Activated T-cell treated with anti-CD3 and anti-CD28 coated beads, Interleukin-2, amount 50 U/mL, for 72 hours (primary cell): ENCODE measurements around the gene OR2J2. TPM values are rescaled to one million over a fixed set of nuclear protein-coding genes. Genes with fewer than 3 reads are reported as not detected.
"Not testable (repeated sequence)": the region's sequence is repeated elsewhere in the genome, so short reads cannot be mapped to it uniquely, and the experiment has no call there.

Experiments used
- ATAC-seq, 2 donors: fragments of 150-1000 bp; cut with Tn5 transposase; replicated peaks in 1 of 2; 2 replicates each; pipeline ENCODE4 v1.10.0; 2021; ENCODE audit warnings: moderate library complexity in 2 of 2, mild to moderate bottlenecking in 1 of 2
- DNase-seq, 2 donors: peaks; one replicate each; pipeline ENCODE4 v3.0.0; 2021 to 2022; ENCODE audit warnings: mixed read lengths in 1 of 2
- H3K27ac Mint-ChIP-seq: one replicate; pipeline ENCODE4 v1.8.0; 2022; ENCODE audit warnings: mild to moderate bottlenecking, moderate library complexity, mixed read lengths
- H3K27me3 Mint-ChIP-seq: one replicate; pipeline ENCODE4 v1.8.0; 2022; ENCODE audit warnings: low read depth, mixed read lengths
- H3K36me3 Mint-ChIP-seq, 2 donors: one replicate each; pipeline ENCODE4 v1.8.0; 2022; ENCODE audit warnings: mixed read lengths in 2 of 2, mild to moderate bottlenecking in 1 of 2; ENCODE audit not compliant: insufficient read depth in 2 of 2
- H3K4me1 Mint-ChIP-seq: one replicate; pipeline ENCODE4 v1.8.0; 2022; ENCODE audit warnings: low read depth, mixed read lengths
- H3K4me3 Mint-ChIP-seq, 2 donors: one replicate each; pipeline ENCODE4 v1.8.0; 2022; ENCODE audit warnings: mild to moderate bottlenecking in 2 of 2, mixed read lengths in 2 of 2, moderate library complexity in 2 of 2
- H3K9me3 Mint-ChIP-seq, 2 donors: one replicate each; pipeline ENCODE4 v1.8.0; 2022; ENCODE audit warnings: mixed read lengths in 2 of 2
- total RNA-seq, 2 donors: library from RNA; stranded (reverse); gene quantifications; one replicate each; pipeline ENCODE4 v1.2.3, GENCODE V29; 2022

OR2J2 gene
- total RNA-seq, 2 donors from 2014 or later, result not detected

DNA sequence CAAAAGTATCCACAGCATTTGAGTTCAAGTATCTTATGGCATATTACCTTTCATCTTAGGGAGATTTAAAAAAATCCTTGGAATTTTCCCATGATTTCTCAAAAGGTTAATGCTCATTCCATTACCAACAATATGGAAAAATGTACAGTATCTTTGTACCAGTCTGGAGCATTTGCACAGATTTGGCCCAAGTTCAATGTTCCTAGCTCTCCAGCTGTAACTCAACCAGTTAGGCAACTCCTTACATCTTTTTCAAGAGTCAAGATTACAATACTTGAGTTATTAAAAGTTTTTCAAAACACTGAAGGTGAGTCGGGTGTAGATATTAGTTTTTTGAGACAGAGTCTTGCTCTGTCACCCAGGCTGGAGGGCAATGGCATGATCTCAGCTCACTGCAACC, 1.0 kb downstream of the OR2J2 start:
- Mint-ChIP-seq H3K4me3 (no peak overlapping the region), H3K4me1 (no peaks in the 10 kb centered on the region), H3K27ac (no peak overlapping the region), H3K36me3 (no peaks in the 10 kb centered on the region), H3K9me3 (no peaks in the 10 kb centered on the region), H3K27me3 (peaks cover 28% of the 10 kb centered on the region)
- ATAC-seq (no peak), DNase-seq (no peak)

DNA sequence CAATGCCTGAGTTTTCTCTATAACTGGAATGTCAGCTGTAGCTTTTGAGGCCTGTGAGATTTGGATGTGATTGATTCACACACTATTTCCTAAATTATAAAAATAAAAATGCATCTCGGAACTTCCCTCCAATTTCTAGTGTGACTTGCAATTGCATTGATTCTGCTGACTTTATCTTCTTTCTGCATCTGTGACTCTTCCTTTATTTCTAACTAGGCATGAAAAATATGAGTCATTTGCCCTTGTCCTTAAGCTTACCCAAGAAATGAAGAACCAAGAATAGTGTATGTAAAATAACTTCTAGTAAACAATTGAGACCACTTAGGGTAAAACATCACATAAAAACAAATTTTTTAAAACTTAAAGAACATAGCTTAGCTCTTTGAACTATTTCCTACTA, 12.9 kb downstream of the OR2J2 start:
- H3K36me3 Mint-ChIP-seq, result no peaks in the 10 kb centered on the region
- no peak for ATAC-seq
- H3K27me3 Mint-ChIP-seq, result peaks cover 41% of the 10 kb centered on the region
- no peak overlapping the region for H3K27ac Mint-ChIP-seq
- H3K9me3 Mint-ChIP-seq, result peaks cover 2% of the 10 kb centered on the region in 2 donors
- no peaks in the 10 kb centered on the region for H3K4me1 Mint-ChIP-seq
- H3K4me3 Mint-ChIP-seq, result no peak overlapping the region
- DNase-seq, result no peak

DNA sequence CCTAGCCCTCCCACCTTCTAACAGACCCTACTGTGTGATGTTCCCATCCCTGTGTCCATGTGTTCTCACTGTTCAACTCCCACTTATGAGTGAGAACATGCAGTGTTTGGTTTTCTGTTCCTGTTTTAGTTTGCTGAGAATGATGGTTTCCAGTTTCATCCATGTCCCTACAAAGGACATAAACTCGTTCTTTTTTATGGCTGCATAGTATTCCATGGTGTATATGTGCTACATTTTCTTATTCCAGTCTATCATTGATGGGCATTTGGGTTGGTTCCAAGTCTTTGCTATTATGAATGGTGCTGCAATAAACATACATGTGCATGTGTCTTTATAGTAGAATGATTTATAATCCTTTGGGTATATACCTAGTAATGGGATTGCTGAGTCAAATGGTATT, 18.0 kb downstream of the OR2J2 start:
- H3K36me3 Mint-ChIP-seq, ATAC-seq, H3K4me1 Mint-ChIP-seq, H3K4me3 Mint-ChIP-seq, DNase-seq, H3K27ac Mint-ChIP-seq: not testable (repeated sequence)
- peaks cover 33% of the 10 kb centered on the region for H3K27me3 Mint-ChIP-seq
- peaks cover 9 to 11% of the 10 kb centered on the region in 2 donors for H3K9me3 Mint-ChIP-seq

DNA sequence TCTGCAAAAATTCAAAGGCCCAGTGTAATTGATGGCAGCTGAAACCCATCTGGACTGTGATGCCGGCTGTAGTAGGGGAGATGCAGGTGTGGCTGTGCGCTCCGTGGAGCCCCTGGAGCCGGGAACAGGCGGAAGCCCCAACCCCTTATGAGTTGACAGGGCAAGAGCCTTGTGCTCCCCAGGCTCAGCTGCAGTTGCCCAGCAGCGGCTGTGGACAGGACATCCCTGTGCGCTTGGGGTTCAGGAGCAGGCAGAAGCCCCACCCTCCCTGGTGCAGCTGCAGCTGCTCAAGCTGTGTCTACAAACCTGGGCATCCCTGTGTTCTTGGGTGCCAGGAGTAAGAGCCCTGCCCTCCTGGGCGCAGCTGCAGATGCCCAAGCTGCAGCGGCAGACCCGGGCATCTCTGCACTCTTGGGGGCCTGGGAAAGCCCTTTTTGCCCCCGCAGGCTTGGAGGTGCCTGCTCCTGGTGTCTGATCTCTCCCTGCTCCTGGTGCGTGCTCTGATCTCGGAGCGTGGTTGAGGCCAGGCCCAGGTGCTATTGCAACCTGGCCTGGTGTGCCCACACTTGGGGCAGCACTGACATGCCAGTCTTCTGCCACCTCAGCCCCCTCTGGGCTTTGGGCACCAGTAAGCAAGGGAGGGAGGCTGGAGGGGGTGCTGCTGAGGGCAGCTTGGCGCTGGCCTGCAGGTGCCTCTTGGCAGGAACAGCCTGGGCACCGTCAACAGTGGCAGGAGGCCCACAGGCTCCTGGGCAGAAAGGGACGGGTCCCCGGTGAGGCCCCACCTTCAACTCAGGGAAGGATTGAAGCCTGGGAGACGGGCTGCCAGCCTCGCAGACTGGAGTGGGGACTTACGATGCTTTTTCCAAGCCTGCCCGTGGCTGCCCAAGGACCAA, 30.3 kb downstream of the OR2J2 start:
- no peaks in the 10 kb centered on the region for H3K9me3 Mint-ChIP-seq
- ATAC-seq (no peak), DNase-seq (no peak)
- H3K4me1 Mint-ChIP-seq, result no peaks in the 10 kb centered on the region
- H3K36me3 Mint-ChIP-seq, result no peaks in the 10 kb centered on the region
- no peak overlapping the region for H3K4me3 Mint-ChIP-seq
- peaks cover 11% of the 10 kb centered on the region for H3K27me3 Mint-ChIP-seq
- no peak overlapping the region for H3K27ac Mint-ChIP-seq

DNA sequence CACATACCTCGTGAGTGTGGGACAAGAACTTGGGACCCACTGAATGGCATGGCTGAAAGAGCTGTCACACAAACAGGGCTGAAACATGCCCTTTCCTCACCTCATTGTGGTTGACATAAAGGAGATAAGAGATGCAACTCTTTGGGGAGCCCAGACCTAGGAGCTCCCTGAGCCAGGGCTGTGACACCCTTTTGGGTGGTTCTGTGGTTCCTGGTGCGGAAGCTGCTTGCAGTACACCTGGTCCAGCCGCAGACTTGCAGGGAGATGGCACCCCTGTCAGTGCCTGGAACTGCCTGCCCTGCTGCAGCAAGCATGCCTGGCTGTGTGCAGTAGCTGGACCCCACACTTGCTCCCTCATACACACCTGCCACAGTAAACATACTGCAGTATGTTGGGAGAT, 31.3 kb downstream of the OR2J2 start:
- DNase-seq (no peak), ATAC-seq (no peak)
- H3K27me3 Mint-ChIP-seq, result peaks cover 11% of the 10 kb centered on the region
- no peak overlapping the region for H3K27ac Mint-ChIP-seq
- H3K4me1 Mint-ChIP-seq, result no peaks in the 10 kb centered on the region
- no peaks in the 10 kb centered on the region for H3K36me3 Mint-ChIP-seq
- no peak overlapping the region for H3K4me3 Mint-ChIP-seq
- H3K9me3 Mint-ChIP-seq, result no peaks in the 10 kb centered on the region

DNA sequence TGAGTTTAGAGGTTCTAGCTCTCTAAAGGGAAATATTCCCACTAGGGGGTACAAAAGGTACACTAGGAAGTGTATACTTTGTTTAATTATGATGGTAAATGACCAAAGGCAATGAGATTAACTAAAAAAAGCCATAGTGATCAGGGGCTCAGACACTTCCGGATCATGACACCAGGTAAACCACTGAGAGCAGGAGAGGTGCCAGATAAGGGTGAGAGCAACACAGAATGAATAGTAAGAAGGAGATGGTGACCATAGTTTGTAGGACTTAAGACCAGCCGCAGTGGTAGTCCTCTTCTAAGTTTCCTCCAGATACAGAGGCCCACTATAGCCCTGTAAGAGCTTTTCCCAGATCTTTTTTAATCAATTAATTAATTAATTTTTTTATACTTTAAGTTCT, 40.8 kb downstream of the OR2J2 start:
- H3K27ac Mint-ChIP-seq, result no peak overlapping the region
- H3K27me3 Mint-ChIP-seq, result peaks cover 46% of the 10 kb centered on the region
- no peaks in the 10 kb centered on the region for H3K36me3 Mint-ChIP-seq
- no peak overlapping the region for H3K4me3 Mint-ChIP-seq
- DNase-seq, result no peak
- H3K4me1 Mint-ChIP-seq, result no peaks in the 10 kb centered on the region
- no peak for ATAC-seq
- H3K9me3 Mint-ChIP-seq, result no peaks in the 10 kb centered on the region

DNA sequence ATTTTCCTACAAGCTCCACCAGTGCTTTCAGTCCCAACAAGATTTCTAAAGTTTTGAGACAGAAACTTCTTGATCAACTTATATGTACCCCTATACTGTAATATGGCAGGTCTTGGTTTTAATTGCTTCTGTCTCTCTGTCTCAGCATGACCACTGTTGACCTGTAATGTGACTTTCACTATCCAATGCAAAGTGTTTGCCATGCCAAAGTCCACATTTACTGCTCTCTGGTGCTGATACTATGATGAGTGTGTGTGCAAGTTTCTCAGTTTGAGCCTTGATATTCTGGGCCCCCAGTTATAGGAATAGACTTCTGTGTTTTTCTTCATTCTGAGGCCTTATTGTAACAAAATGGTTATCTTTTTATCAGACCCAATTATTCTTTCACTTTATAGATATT, 45.8 kb downstream of the OR2J2 start:
- no peak overlapping the region for H3K27ac Mint-ChIP-seq
- H3K36me3 Mint-ChIP-seq, result peaks cover 0 to 2% of the 10 kb centered on the region in 2 donors
- H3K4me1 Mint-ChIP-seq, result no peaks in the 10 kb centered on the region
- no peaks in the 10 kb centered on the region for H3K9me3 Mint-ChIP-seq
- peaks cover 41% of the 10 kb centered on the region for H3K27me3 Mint-ChIP-seq
- no peak overlapping the region for H3K4me3 Mint-ChIP-seq
- no peak for ATAC-seq
- DNase-seq, result no peak

DNA sequence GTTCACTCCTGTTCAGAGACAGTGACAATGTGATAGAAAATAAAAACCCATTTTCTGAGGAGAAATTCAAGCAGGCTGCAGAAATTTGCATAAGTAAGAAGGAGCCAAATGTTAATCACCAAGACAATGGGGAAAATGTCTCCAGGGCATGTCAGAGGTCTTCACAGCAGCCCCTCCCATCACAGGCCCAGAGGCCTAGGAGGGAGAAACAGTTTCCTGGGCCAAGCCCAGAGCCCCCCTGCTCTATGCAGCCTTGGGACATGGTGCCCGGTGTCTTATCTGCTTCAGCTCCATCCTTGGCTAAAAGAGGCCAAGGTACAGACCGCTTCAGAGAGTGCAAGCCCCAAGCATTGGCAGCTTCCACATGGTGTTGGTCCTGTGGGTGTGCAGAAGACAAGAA, 46.5 kb downstream of the OR2J2 start:
- H3K4me1 Mint-ChIP-seq, H3K4me3 Mint-ChIP-seq, H3K27ac Mint-ChIP-seq: not testable (repeated sequence)

DNA sequence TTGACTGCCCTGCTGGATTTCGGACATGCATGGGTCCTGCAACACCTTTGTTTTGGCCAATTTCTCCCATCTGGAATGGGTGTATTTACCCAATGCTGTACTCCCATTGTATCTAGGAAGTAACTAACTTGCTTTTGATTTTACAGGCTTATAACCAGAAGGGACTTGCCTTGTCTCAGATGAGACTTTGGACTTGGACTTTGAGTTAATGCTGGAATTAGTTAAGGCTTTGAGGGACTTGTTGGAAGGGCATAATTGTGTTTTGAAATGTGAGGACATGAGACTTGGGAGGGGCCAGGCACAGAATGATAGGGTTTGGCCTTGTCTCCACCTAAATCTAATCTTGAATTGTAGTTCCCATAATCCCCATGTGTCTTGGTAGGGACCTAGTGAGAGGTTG, 47.3 kb downstream of the OR2J2 start:
- H3K4me3 Mint-ChIP-seq, H3K36me3 Mint-ChIP-seq, H3K27ac Mint-ChIP-seq, ATAC-seq, H3K9me3 Mint-ChIP-seq, DNase-seq, H3K4me1 Mint-ChIP-seq: not testable (repeated sequence)
- H3K27me3 Mint-ChIP-seq, result peaks cover 37% of the 10 kb centered on the region

More for the DNA sequence above, 46.5 kb downstream of the OR2J2 start:
- not testable (repeated sequence) for ATAC-seq, H3K36me3 Mint-ChIP-seq, H3K9me3 Mint-ChIP-seq, DNase-seq
- peaks cover 41% of the 10 kb centered on the region for H3K27me3 Mint-ChIP-seq

Other genes starting within 250 kb of the OR2J2 start
- 10 to 100 TPM; 50.7 to 51.1 TPM for gene TRIM27, start 246.9 kb upstream of the OR2J2 start, total RNA-seq
- 1 to 10 TPM; 1.6 to 2.1 TPM for gene ZNF311, start 165.6 kb upstream of the OR2J2 start, total RNA-seq
- gene OR2W1, start 125.7 kb upstream of the OR2J2 start, total RNA-seq, result not detected
- not detected for gene OR2B3, start 83.6 kb upstream of the OR2J2 start, total RNA-seq
- gene OR2J1, start 71.4 kb upstream of the OR2J2 start, total RNA-seq, result not detected
- gene OR2J3, start 62.8 kb upstream of the OR2J2 start, total RNA-seq, result not detected
- gene OR14J1, start 130.8 kb downstream of the OR2J2 start, total RNA-seq, result not detected
- not detected for gene OR5V1, start 198.0 kb downstream of the OR2J2 start, total RNA-seq
- gene OR12D3, start 204.4 kb downstream of the OR2J2 start, total RNA-seq, result not detected
- gene OR12D2, start 224.7 kb downstream of the OR2J2 start, total RNA-seq, result not detected
- gene OR12D1, start 244.0 kb downstream of the OR2J2 start, total RNA-seq, result not detected